K562 (cell line): ENCODE data around the gene ADM5. TPM values are rescaled to one million over a fixed set of nuclear protein-coding genes. Genes with fewer than 3 reads are reported as not detected.

Experiments
- ARID3B ChIP-seq: fragments of 250-450 bp; sonication (Bioruptor Pico); IDR thresholded peaks from 2 replicates; pipeline ENCODE4 v1.4.0; 2020; ENCODE audit warnings: borderline replicate concordance
- BRD9 ChIP-seq: fragments of 450-650 bp; IDR thresholded peaks from 2 replicates; pipeline ENCODE4 v1.6.1; 2018; ENCODE audit warnings: low read depth; ENCODE audit not compliant: partially characterized antibody
- CREBBP ChIP-seq: IDR thresholded peaks from one replicate; pipeline ENCODE4 v1.6.1; 2012; ENCODE audit warnings: low read depth, mild to moderate bottlenecking, control low read depth, inconsistent platforms, low read length
- EHMT2 ChIP-seq: fragments of 450-650 bp; IDR thresholded peaks from 2 replicates; pipeline ENCODE4 v1.6.1; 2018; ENCODE audit warnings: antibody characterized with exemption
- ETV6 ChIP-seq, 3 experiments: fragments of 150-350 bp in 1 of 3; sonication (generic) in 1 of 3; formaldehyde crosslinking in 1 of 3; IDR thresholded peaks; 2 replicates each; pipeline versions ENCODE4 v1.6.1 to v1.8.0; 2014 to 2022; ENCODE audit warnings: borderline replicate concordance in 2 of 3, low read depth in 2 of 3, antibody characterized with exemption in 1 of 3, low read length in 1 of 3, mild to moderate bottlenecking in 1 of 3, missing genetic modification reagents in 1 of 3
- GTF2F1 ChIP-seq: IDR thresholded peaks from 2 replicates; pipeline ENCODE4 v1.6.1; 2011; ENCODE audit warnings: low read depth, low read length, improper control_type of control experiment
- HDAC2 ChIP-seq: fragments of 450-650 bp; IDR thresholded peaks from 2 replicates; pipeline ENCODE4 v1.6.1; 2016; ENCODE audit warnings: mild to moderate bottlenecking
- KLF1 ChIP-seq: fragments of 450-650 bp; IDR thresholded peaks from 2 replicates; pipeline ENCODE4 v1.6.1; 2016; ENCODE audit warnings: missing genetic modification characterization, missing compliant biosample characterization
- MCM3 ChIP-seq: fragments of 450-650 bp; IDR thresholded peaks from 2 replicates; pipeline ENCODE4 v1.6.1; 2016
- NFE2 ChIP-seq: IDR thresholded peaks from 2 replicates; pipeline ENCODE4 v1.6.1; 2014; ENCODE audit warnings: antibody characterized with exemption, low read depth
- NFRKB ChIP-seq: fragments of 450-650 bp; IDR thresholded peaks from 2 replicates; pipeline ENCODE4 v1.6.1; 2016; ENCODE audit warnings: low read depth
- RBFOX2 ChIP-seq: fragments of 200-400 bp; formaldehyde crosslinking; IDR thresholded peaks from 2 replicates; pipeline ENCODE4 v1.6.1; 2017; ENCODE audit warnings: low read depth, mild to moderate bottlenecking, low read length, moderate library complexity
- RERE ChIP-seq: sonication (generic); formaldehyde crosslinking; IDR thresholded peaks from 2 replicates; pipeline ENCODE4 v1.8.0; 2023; ENCODE audit warnings: missing genetic modification reagents, mild to moderate bottlenecking, borderline replicate concordance
- SNAPC5 ChIP-seq: fragments of 250-450 bp; sonication (Bioruptor Pico); IDR thresholded peaks from 2 replicates; pipeline ENCODE4 v1.8.0; 2021; ENCODE audit warnings: moderate library complexity, mild to moderate bottlenecking, inconsistent platforms
- TAF7 ChIP-seq: fragments of 450-650 bp; IDR thresholded peaks from 2 replicates; pipeline ENCODE4 v1.6.1; 2016; ENCODE audit warnings: missing genetic modification characterization, missing compliant biosample characterization
- ZNF143 ChIP-seq: sonication (generic); formaldehyde crosslinking; IDR thresholded peaks from 2 replicates; pipeline ENCODE4 v1.9.0; 2022; ENCODE audit warnings: mild to moderate bottlenecking, missing genetic modification reagents
- ZNF77 ChIP-seq: fragments of 250-450 bp; sonication (Bioruptor Pico); IDR thresholded peaks from 2 replicates; pipeline ENCODE4 v1.5.0; 2020
- polyA plus RNA-seq, 8 experiments: library from polyadenylated mRNA; depleted of rRNA in 4 of 8; stranded (reverse) in 5 of 8; unstranded in 3 of 8; fragments of >200 nt; fragmentation: Nextera tagmentation in 2 of 8; fragmentation: Illumina TruSeq in 1 of 8; extraction: Ambion mirVana in 2 of 8; extraction: Trizol in 1 of 8; gene quantifications; 2 replicates each; pipeline versions ENCODE4 v1.2.1 to v1.2.3, GENCODE V29; 2011 to 2014; ENCODE audit warnings: inconsistent platforms in 1 of 8, missing spikeins in 1 of 8
- total RNA-seq, 7 experiments: library from RNA; depleted of rRNA in 6 of 7; stranded (reverse); fragments of >200 nt in 6 of 7; fragmentation: Illumina TruSeq in 2 of 7; extraction: Trizol in 2 of 7; gene quantifications; 2 replicates each; pipeline versions ENCODE4 v1.2.1 to v1.2.3, GENCODE V29; 2011 to 2021; ENCODE audit warnings: low replicate concordance in 1 of 7
- TF ChIP-seq, protein P1 (sequence below): fragments of 450-650 bp; IDR thresholded peaks from 2 replicates; pipeline ENCODE4 v1.6.1; 2018; ENCODE audit warnings: mild to moderate bottlenecking, low read depth; ENCODE audit not compliant: partially characterized antibody

Gene ADM5
- total and polyA plus RNA-seq, 9 of the 15 experiments (the other 6 are each of a cell fraction or from before 2014, with no cell fraction given) = 0.13 to 8.4 (median 2.0) TPM; not detected in 1

- TF ChIP-seq GTF2F1 = 0 out of 2 replicates have a peak, but pooled peaks have one; percentile 39
- TF ChIP-seq ETV6 (IDR thresholded peaks at IDR 0.05; ENCODE audit: borderline replicate concordance in 1 of 2, low read depth in 2 of 2, low read length in 1 of 2) = no peak
- no peak for TF ChIP-seq ETV6 (CRISPR knock-in tag; IDR thresholded peaks at IDR 0.05; ENCODE audit: borderline replicate concordance)
- no peak for TF ChIP-seq CREBBP
- no peak for TF ChIP-seq BRD9
- no peak for TF ChIP-seq EHMT2
- TF ChIP-seq, protein P1, sequence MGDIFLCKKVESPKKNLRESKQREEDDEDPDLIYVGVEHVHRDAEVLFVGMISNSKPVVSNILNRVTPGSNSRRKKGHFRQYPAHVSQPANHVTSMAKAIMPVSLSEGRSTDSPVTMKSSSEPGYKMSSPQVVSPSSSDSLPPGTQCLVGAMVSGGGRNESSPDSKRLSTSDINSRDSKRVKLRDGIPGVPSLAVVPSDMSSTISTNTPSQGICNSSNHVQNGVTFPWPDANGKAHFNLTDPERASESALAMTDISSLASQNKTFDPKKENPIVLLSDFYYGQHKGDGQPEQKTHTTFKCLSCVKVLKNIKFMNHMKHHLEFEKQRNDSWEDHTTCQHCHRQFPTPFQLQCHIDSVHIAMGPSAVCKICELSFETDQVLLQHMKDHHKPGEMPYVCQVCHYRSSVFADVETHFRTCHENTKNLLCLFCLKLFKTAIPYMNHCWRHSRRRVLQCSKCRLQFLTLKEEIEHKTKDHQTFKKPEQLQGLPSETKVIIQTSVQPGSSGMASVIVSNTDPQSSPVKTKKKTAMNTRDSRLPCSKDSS = no peak
- peak; percentile 88 for TF ChIP-seq HDAC2
- TF ChIP-seq KLF1 = peak; percentile 55; the same call in 1 of the 2 replicates
- TF ChIP-seq TAF7 (tag) = 0 out of 2 replicates have a peak, but pooled peaks have one; percentile 13
- no peak; the same call in 1 of the 2 replicates for TF ChIP-seq NFRKB
- no peak for TF ChIP-seq RERE (CRISPR knock-in tag)
- no peak for TF ChIP-seq ZNF77 (CRISPR knock-in tag)
- no peak for TF ChIP-seq ARID3B
- TF ChIP-seq SNAPC5 = no peak
- peak; percentile 89 for TF ChIP-seq RBFOX2
- no peak for TF ChIP-seq MCM3
- peak; percentile 59; the same call in 1 of the 2 replicates for TF ChIP-seq ZNF143 (CRISPR knock-in tag)
- no peak for TF ChIP-seq NFE2
These were observed 49.1 kb upstream of the ADM5 start, which contains the start of gene RRAS (continued) for GRCh38 chr19:49640113-49640898.
